Thyroid gland (tissue), 4 donors: ENCODE data around the gene TMEM131.

Experiments
- POLR2A ChIP-seq, 2 donors: fragments of 450-650 bp; IDR thresholded peaks; one replicate each; pipeline ENCODE4 v1.6.1; 2017; ENCODE audit warnings: antibody characterized with exemption in 2 of 2, mild to moderate bottlenecking in 2 of 2, moderate library complexity in 1 of 2
- TF ChIP-seq, protein P1 (sequence below), 6 experiments: fragments of 200-600 bp in 3 of 6; fragments of 450-650 bp in 3 of 6; sonication (generic) in 3 of 6; IDR thresholded peaks; one replicate each; pipeline ENCODE4 v1.5.1; 2016 to 2019; ENCODE audit warnings: antibody characterized with exemption in 6 of 6, mild to moderate bottlenecking in 2 of 6, inconsistent platforms in 1 of 6, moderate library complexity in 1 of 6

DNA sequence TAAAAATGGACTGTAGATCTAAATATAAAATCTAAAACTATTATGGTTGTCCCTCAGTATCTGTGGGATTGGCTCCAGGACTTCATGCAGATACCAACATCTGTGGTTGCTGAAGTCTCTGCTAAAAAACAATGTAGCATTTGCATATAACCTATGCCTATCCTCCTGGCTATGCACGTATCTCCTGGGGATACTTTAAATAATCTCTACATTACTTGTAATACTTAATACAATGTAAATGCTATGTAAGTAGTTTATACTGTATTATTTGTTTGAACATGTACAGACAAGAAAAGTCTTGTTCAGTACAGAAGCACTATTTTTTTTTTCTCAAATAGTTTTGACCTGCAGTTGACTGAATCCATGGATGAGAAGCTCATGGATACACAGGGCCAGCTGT lies 147.4 kb downstream of the TMEM131 start:
- TF ChIP-seq, protein P1, sequence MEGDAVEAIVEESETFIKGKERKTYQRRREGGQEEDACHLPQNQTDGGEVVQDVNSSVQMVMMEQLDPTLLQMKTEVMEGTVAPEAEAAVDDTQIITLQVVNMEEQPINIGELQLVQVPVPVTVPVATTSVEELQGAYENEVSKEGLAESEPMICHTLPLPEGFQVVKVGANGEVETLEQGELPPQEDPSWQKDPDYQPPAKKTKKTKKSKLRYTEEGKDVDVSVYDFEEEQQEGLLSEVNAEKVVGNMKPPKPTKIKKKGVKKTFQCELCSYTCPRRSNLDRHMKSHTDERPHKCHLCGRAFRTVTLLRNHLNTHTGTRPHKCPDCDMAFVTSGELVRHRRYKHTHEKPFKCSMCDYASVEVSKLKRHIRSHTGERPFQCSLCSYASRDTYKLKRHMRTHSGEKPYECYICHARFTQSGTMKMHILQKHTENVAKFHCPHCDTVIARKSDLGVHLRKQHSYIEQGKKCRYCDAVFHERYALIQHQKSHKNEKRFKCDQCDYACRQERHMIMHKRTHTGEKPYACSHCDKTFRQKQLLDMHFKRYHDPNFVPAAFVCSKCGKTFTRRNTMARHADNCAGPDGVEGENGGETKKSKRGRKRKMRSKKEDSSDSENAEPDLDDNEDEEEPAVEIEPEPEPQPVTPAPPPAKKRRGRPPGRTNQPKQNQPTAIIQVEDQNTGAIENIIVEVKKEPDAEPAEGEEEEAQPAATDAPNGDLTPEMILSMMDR (IDR thresholded peaks at IDR 0.05) = no peak
- no peak for TF ChIP-seq POLR2A (IDR thresholded peaks at IDR 0.05)
